Lower leg skin (tissue), 3 donors: ENCODE data around the gene OR4D6.

Source experiments
- CTCF ChIP-seq, 3 donors: fragments of 450-650 bp; IDR thresholded peaks; one replicate each; pipeline ENCODE4 v1.5.1; 2016; ENCODE audit warnings: antibody characterized with exemption in 3 of 3, mild to moderate bottlenecking in 3 of 3, moderate library complexity in 2 of 3
- POLR2A ChIP-seq, 2 donors: fragments of 450-650 bp; IDR thresholded peaks; one replicate each; pipeline ENCODE4 v1.6.1; 2016 to 2017; ENCODE audit warnings: antibody characterized with exemption in 2 of 2, mild to moderate bottlenecking in 1 of 2, moderate library complexity in 1 of 2

- TF ChIP-seq POLR2A (IDR thresholded peaks at IDR 0.05) = no peak
- TF ChIP-seq CTCF (IDR thresholded peaks at IDR 0.05) = no peak
Observed at GRCh38 chr11:59417023-59417422, 39.7 kb upstream of the OR4D6 start.
